CD14-positive monocyte (primary cell): ENCODE data around the gene HNRNPM. TPM values are rescaled to one million over a fixed set of nuclear protein-coding genes. Genes with fewer than 3 reads are reported as not detected.
A peak's percentile ranks its signal among the peaks of the same experiment; 100 is the strongest.

Experiments used
- DNase-seq, 3 donors: peaks; one replicate each; pipeline ENCODE4 v3.0.0-alpha.2; 2011 to 2022
- H2AFZ ChIP-seq: 2 replicates; pipeline ENCODE4 v1.6.0; 2012; ENCODE audit warnings: mild to moderate bottlenecking, low read depth, low read length, inconsistent platforms; ENCODE audit not compliant: insufficient read depth, poor library complexity, severe bottlenecking
- H3K27ac ChIP-seq, 2 donors: 1 replicate in 1 of 2; 2 replicates in 1 of 2; pipeline ENCODE4 v1.5.1; 2012 to 2013; ENCODE audit warnings: low read length in 2 of 2, control low read depth in 1 of 2, inconsistent platforms in 1 of 2, low read depth in 1 of 2, mild to moderate bottlenecking in 1 of 2
- H3K27me3 ChIP-seq, 2 donors: one replicate each; pipeline versions ENCODE4 v1.6.0 to v1.6.1; 2011 to 2013; ENCODE audit warnings: low read length in 2 of 2; ENCODE audit not compliant: control insufficient read depth in 2 of 2, insufficient read depth in 2 of 2
- H3K36me3 ChIP-seq, 2 donors: replicated peaks in 1 of 2; 1 replicate in 1 of 2; 2 replicates in 1 of 2; pipeline versions ENCODE4 v1.5.1 to v1.6.1; 2012 to 2013; ENCODE audit warnings: low read length in 2 of 2, control low read depth in 1 of 2, inconsistent platforms in 1 of 2, mild to moderate bottlenecking in 1 of 2; ENCODE audit not compliant: insufficient read depth in 2 of 2, control insufficient read depth in 1 of 2
- H3K4me1 ChIP-seq, 2 donors: 1 replicate in 1 of 2; 2 replicates in 1 of 2; pipeline versions ENCODE4 v1.5.1 to v1.6.1; 2012 to 2013; ENCODE audit warnings: low read length in 2 of 2, control low read depth in 1 of 2, inconsistent platforms in 1 of 2, mild to moderate bottlenecking in 1 of 2, moderate library complexity in 1 of 2; ENCODE audit not compliant: insufficient read depth in 2 of 2, control insufficient read depth in 1 of 2
- H3K4me2 ChIP-seq: replicated peaks from 2 replicates; pipeline ENCODE3; 2012; ENCODE audit warnings: low read length, moderate library complexity, mild to moderate bottlenecking; ENCODE audit not compliant: poor library complexity, severe bottlenecking; ENCODE audit errors: extremely low read depth
- H3K4me3 ChIP-seq, 3 experiments: fragments of 200-600 bp in 1 of 3; sonication (generic) in 1 of 3; replicated peaks in 1 of 3; 1 replicate in 2 of 3; 2 replicates in 1 of 3; pipeline ENCODE4 v1.5.1; 2011 to 2013; ENCODE audit warnings: low read length in 3 of 3, mild to moderate bottlenecking in 3 of 3, control low read depth in 2 of 3, low read depth in 2 of 3, inconsistent platforms in 1 of 3, moderate library complexity in 1 of 3
- H3K79me2 ChIP-seq: 2 replicates; pipeline ENCODE4 v1.6.0; 2012; ENCODE audit warnings: mild to moderate bottlenecking, control low read depth, inconsistent platforms, low read length, moderate library complexity; ENCODE audit not compliant: insufficient read depth
- H3K9ac ChIP-seq: 2 replicates; pipeline ENCODE4 v1.6.0; 2017; ENCODE audit warnings: low read length, mild to moderate bottlenecking; ENCODE audit not compliant: insufficient read depth, poor library complexity, severe bottlenecking
- H3K9me3 ChIP-seq, 2 donors: replicated peaks in 1 of 2; 1 replicate in 1 of 2; 2 replicates in 1 of 2; pipeline versions ENCODE4 v1.5.1 to v1.6.1; 2012 to 2013; ENCODE audit warnings: low read length in 2 of 2, control low read depth in 1 of 2; ENCODE audit not compliant: control insufficient read depth in 1 of 2, insufficient read depth in 1 of 2
- H4K20me1 ChIP-seq: 2 replicates; pipeline ENCODE4 v1.6.0; 2012; ENCODE audit warnings: mild to moderate bottlenecking, low read length, control low read depth, moderate library complexity; ENCODE audit not compliant: insufficient read depth
- H3K27ac Mint-ChIP-seq, 7 donors: one replicate each; pipeline ENCODE4 v1.8.0; 2020; ENCODE audit warnings: mild to moderate bottlenecking in 7 of 7, mixed read lengths in 7 of 7, moderate library complexity in 6 of 7, inconsistent platforms in 2 of 7
- H3K27me3 Mint-ChIP-seq, 3 donors: one replicate each; pipeline ENCODE4 v1.8.0; 2021 to 2022; ENCODE audit warnings: low read depth in 3 of 3, mild to moderate bottlenecking in 3 of 3, mixed read lengths in 3 of 3, moderate library complexity in 3 of 3, inconsistent platforms in 1 of 3
- H3K36me3 Mint-ChIP-seq, 2 donors: one replicate each; pipeline ENCODE4 v1.8.0; 2020; ENCODE audit warnings: mixed read lengths in 2 of 2, inconsistent platforms in 1 of 2, mild to moderate bottlenecking in 1 of 2
- H3K4me1 Mint-ChIP-seq: one replicate; pipeline ENCODE4 v1.8.0; 2020; ENCODE audit warnings: mild to moderate bottlenecking, mixed read lengths
- H3K4me3 Mint-ChIP-seq, 2 donors: one replicate each; pipeline ENCODE4 v1.8.0; 2020; ENCODE audit warnings: mild to moderate bottlenecking in 2 of 2, mixed read lengths in 2 of 2, moderate library complexity in 1 of 2
- H3K9me3 Mint-ChIP-seq, 7 donors: one replicate each; pipeline ENCODE4 v1.8.0; 2020 to 2022; ENCODE audit warnings: mixed read lengths in 7 of 7, mild to moderate bottlenecking in 6 of 7, moderate library complexity in 6 of 7, inconsistent platforms in 2 of 7
- WGBS: methylation state at CpG from one replicate; pipeline ENCODE4 v1.1.5; 2013; ENCODE audit warnings: missing lambda C conversion rate; ENCODE audit not compliant: insufficient coverage; 5-methylcytosine and 5-hydroxymethylcytosine counted together
- intact Hi-C, 2 donors: fragments of 100-400 bp; cut with micrococcal nuclease; formaldehyde crosslinking; loops; one replicate each; pipeline versions ENCODE4 v1.15.0 to v1.15.1; 2023
- polyA plus RNA-seq, 3 donors: library from polyadenylated mRNA; depleted of rRNA in 1 of 3; unstranded in 2 of 3; stranded (reverse) in 1 of 3; fragments of 300-500 nt in 2 of 3; fragments of >200 nt in 1 of 3; fragmentation: Illumina TruSeq in 2 of 3; gene quantifications; 1 replicate in 2 of 3; 2 replicates in 1 of 3; pipeline ENCODE4 v1.2.3, GENCODE V29; 2012 to 2021
- TF ChIP-seq, protein P1 (sequence below): fragments of 200-600 bp; IDR thresholded peaks from one replicate; pipeline ENCODE4 v1.8.0; 2022; ENCODE audit warnings: antibody characterized with exemption, mild to moderate bottlenecking

Gene HNRNPM
- polyA plus RNA-seq, 3 donors: 77.0 to 121 (median 116) TPM

GRCh38 chr19:8466018-8466417, 21.2 kb downstream of the HNRNPM start:
- H3K27me3 ChIP-seq: no peaks in the 10 kb centered on the region
- no peak overlapping the region for H3K4me3 Mint-ChIP-seq
- no peak for DNase-seq
- no peaks in the 10 kb centered on the region for H3K9me3 Mint-ChIP-seq
- H2AFZ ChIP-seq: no peak overlapping the region
- H3K9me3 ChIP-seq: no peaks in the 10 kb centered on the region
- no peaks in the 10 kb centered on the region for H3K4me1 ChIP-seq
- no peak overlapping the region for H3K4me2 ChIP-seq
- no peak overlapping the region for H3K27ac Mint-ChIP-seq
- H3K9ac ChIP-seq: no peak overlapping the region
- TF ChIP-seq, protein P1, sequence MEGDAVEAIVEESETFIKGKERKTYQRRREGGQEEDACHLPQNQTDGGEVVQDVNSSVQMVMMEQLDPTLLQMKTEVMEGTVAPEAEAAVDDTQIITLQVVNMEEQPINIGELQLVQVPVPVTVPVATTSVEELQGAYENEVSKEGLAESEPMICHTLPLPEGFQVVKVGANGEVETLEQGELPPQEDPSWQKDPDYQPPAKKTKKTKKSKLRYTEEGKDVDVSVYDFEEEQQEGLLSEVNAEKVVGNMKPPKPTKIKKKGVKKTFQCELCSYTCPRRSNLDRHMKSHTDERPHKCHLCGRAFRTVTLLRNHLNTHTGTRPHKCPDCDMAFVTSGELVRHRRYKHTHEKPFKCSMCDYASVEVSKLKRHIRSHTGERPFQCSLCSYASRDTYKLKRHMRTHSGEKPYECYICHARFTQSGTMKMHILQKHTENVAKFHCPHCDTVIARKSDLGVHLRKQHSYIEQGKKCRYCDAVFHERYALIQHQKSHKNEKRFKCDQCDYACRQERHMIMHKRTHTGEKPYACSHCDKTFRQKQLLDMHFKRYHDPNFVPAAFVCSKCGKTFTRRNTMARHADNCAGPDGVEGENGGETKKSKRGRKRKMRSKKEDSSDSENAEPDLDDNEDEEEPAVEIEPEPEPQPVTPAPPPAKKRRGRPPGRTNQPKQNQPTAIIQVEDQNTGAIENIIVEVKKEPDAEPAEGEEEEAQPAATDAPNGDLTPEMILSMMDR: no peak
- H3K36me3 ChIP-seq: peaks cover 88 to 100% of the 10 kb centered on the region in 2 donors
- H3K27ac ChIP-seq: no peak overlapping the region
- no peak overlapping the region for H3K4me3 ChIP-seq
- WGBS: 96% methylated on average over 4 of the region's 4 CpGs
- peaks cover 0 to 2% (median 0%) of the 10 kb centered on the region in 3 donors for H3K27me3 Mint-ChIP-seq
- intact Hi-C loops: no loop called here
- peaks cover 9% of the 10 kb centered on the region for H3K4me1 Mint-ChIP-seq
- H4K20me1 ChIP-seq: peaks cover 98% of the 10 kb centered on the region
- H3K79me2 ChIP-seq: peaks cover 99% of the 10 kb centered on the region
- peaks cover 93 to 96% of the 10 kb centered on the region in 2 donors for H3K36me3 Mint-ChIP-seq

DNA sequence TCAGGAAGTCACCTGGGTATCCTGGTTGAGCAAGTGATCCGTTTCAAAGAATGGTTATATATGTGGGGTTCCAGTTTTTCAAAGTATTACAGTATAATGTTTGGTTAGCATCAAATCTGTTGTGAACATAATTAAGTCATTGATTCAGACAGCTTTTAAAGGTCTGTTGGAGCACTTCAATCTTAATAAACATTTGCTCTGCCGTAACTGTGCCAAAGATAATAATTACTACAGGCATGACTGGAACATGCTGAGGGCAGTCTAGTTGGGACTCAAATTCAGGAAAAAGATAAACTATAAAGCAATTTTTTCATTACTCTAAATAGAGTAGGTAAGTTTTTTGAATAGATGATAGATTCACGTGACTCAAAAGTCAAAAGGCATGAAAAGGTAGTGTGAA, 23.3 kb downstream of the HNRNPM start:
- no peaks in the 10 kb centered on the region for H3K9me3 Mint-ChIP-seq
- H3K79me2 ChIP-seq: peaks cover 91% of the 10 kb centered on the region
- H3K4me3 Mint-ChIP-seq: no peak overlapping the region
- H4K20me1 ChIP-seq: peaks cover 95% of the 10 kb centered on the region
- intact Hi-C loops: no loop called here
- peak overlapping the region in 1 of 7 donors; percentile 7 for H3K27ac Mint-ChIP-seq
- H3K4me2 ChIP-seq: no peak overlapping the region
- no peak overlapping the region for H3K9ac ChIP-seq
- H3K27ac ChIP-seq: no peak overlapping the region
- H3K4me1 ChIP-seq: peaks cover 10 to 17% of the 10 kb centered on the region in 2 donors
- H2AFZ ChIP-seq: no peak overlapping the region
- H3K27me3 ChIP-seq: no peaks in the 10 kb centered on the region
- H3K9me3 ChIP-seq: no peaks in the 10 kb centered on the region
- TF ChIP-seq, protein P1: no peak
- peaks cover 87 to 100% of the 10 kb centered on the region in 2 donors for H3K36me3 Mint-ChIP-seq
- no CpG with 5 or more reads among the region's 3 CpGs for WGBS
- H3K27me3 Mint-ChIP-seq: peaks cover 0 to 4% (median 0%) of the 10 kb centered on the region in 3 donors
- DNase-seq: no peak
- H3K36me3 ChIP-seq: peaks cover 83 to 100% of the 10 kb centered on the region in 2 donors
- no peak overlapping the region for H3K4me3 ChIP-seq
- H3K4me1 Mint-ChIP-seq: peaks cover 23% of the 10 kb centered on the region
